PC-9 (cell line): Measurements from ENCODE around the gene SETD7. TPM values are rescaled to one million over a fixed set of nuclear protein-coding genes. Genes with fewer than 3 reads are reported as not detected.
"Not testable (repeated sequence)": the region's sequence is repeated elsewhere in the genome, so short reads cannot be mapped to it uniquely, and the experiment has no call there.

Experiments used
- BruUV-seq: library from RNA; stranded (reverse); fragments of 400-500 nt; replicated peaks from 2 replicates; lab custom pipeline; 2021; lab: Mats Ljungman, UMichigan
- CTCF ChIA-PET: fragments of 300-600 bp; sonication (Branson Sonifier 250); formaldehyde crosslinking; loops from one replicate; lab custom pipeline; 2022; ENCODE audit warnings: antibody characterized with exemption; lab: Charles Lee
- POLR2A ChIA-PET: fragments of 300-600 bp; sonication (Branson Sonifier 250); formaldehyde crosslinking; loops from one replicate; lab custom pipeline; 2022; ENCODE audit warnings: antibody characterized with exemption; ENCODE audit not compliant: unreplicated experiment; lab: Charles Lee
- DNase-seq, 2 experiments: peaks; one replicate each; pipeline versions ENCODE4 v3.0.0 to v3.0.0-alpha.2; 2015 to 2022; ENCODE audit warnings: mixed read lengths in 1 of 2
- H2AFZ ChIP-seq: fragments of 200-600 bp; sonication (generic); 2 replicates; pipeline ENCODE4 v1.8.1; 2017; ENCODE audit warnings: antibody characterized with exemption
- H3F3A ChIP-seq: fragments of 200-600 bp; sonication (generic); 2 replicates; pipeline ENCODE4 v1.8.1; 2017; ENCODE audit warnings: antibody characterized with exemption, mild to moderate bottlenecking, low read depth; ENCODE audit not compliant: insufficient read depth
- H3K27ac ChIP-seq: fragments of 200-600 bp; sonication (generic); 2 replicates; pipeline ENCODE4 v1.6.1; 2016; ENCODE audit warnings: mixed run types
- H3K27me3 ChIP-seq: fragments of 200-600 bp; sonication (generic); 2 replicates; pipeline ENCODE4 v1.6.1; 2016; ENCODE audit warnings: low read depth, mixed run types; ENCODE audit not compliant: insufficient read depth
- H3K36me3 ChIP-seq: fragments of 200-600 bp; sonication (generic); 2 replicates; pipeline ENCODE4 v1.6.1; 2016; ENCODE audit warnings: low read depth, mixed run types
- H3K4me1 ChIP-seq: fragments of 200-600 bp; sonication (generic); replicated peaks from 2 replicates; pipeline ENCODE4 v1.6.1; 2016; ENCODE audit warnings: mixed run types; ENCODE audit not compliant: insufficient read depth
- H3K4me2 ChIP-seq: fragments of 200-600 bp; sonication (generic); 2 replicates; pipeline ENCODE4 v1.6.1; 2017; ENCODE audit warnings: mixed run types
- H3K4me3 ChIP-seq: fragments of 200-600 bp; sonication (generic); 2 replicates; pipeline ENCODE4 v1.6.1; 2016; ENCODE audit warnings: mixed run types
- H3K79me2 ChIP-seq: fragments of 200-600 bp; sonication (generic); 2 replicates; pipeline ENCODE4 v1.6.1; 2017; ENCODE audit warnings: low read depth, mixed run types
- H3K9me2 ChIP-seq: fragments of 200-600 bp; sonication (generic); 2 replicates; pipeline ENCODE4 v1.8.1; 2017; ENCODE audit warnings: mild to moderate bottlenecking; ENCODE audit not compliant: insufficient read depth
- H3K9me3 ChIP-seq: fragments of 200-600 bp; sonication (generic); 2 replicates; pipeline ENCODE4 v1.8.1; 2016; ENCODE audit warnings: low read depth; ENCODE audit not compliant: insufficient read depth
- H4K20me1 ChIP-seq: fragments of 200-600 bp; sonication (generic); 2 replicates; pipeline ENCODE4 v1.8.1; 2017; ENCODE audit not compliant: insufficient read depth
- CTCF ChIP-seq: fragments of 200-600 bp; sonication (generic); conservative IDR thresholded peaks from 2 replicates; pipeline ENCODE4 v1.6.1; 2017; ENCODE audit warnings: mixed run types, antibody characterized with exemption, mild to moderate bottlenecking, moderate library complexity
- EZH2 ChIP-seq: fragments of 200-600 bp; sonication (generic); IDR thresholded peaks from 2 replicates; pipeline ENCODE4 v1.8.0; 2017; ENCODE audit warnings: antibody characterized with exemption, low read depth
- intact Hi-C: fragments of 100-400 bp; cut with micrococcal nuclease; formaldehyde crosslinking; loops from one replicate; pipeline ENCODE4 v1.10.0; 2022; ENCODE audit not compliant: unreplicated experiment
- total RNA-seq: library from RNA; stranded (reverse); gene quantifications from 2 replicates; pipeline ENCODE4 v1.2.3, GENCODE V29; 2021

SETD7 gene
- total RNA-seq, 1 experiment from 2014 or later, result 36.5 TPM

- ChIA-PET POLR2A (no interaction called here), CTCF (no interaction called here)
- Histone ChIP-seq H3K9me2 (no peaks in the 10 kb centered on the region), H3K4me2 (peak overlapping the region; percentile 98), H3K4me3 (peak overlapping the region; percentile 90), H2AFZ (no peak overlapping the region), H3K36me3 (no peaks in the 10 kb centered on the region), H3F3A (peaks cover 13% of the 10 kb centered on the region), H3K79me2 (peaks cover 51% of the 10 kb centered on the region), H3K9me3 (no peaks in the 10 kb centered on the region), H4K20me1 (no peaks in the 10 kb centered on the region), H3K4me1 (peaks cover 29% of the 10 kb centered on the region), H3K27ac (peak overlapping the region; percentile 79), H3K27me3 (no peaks in the 10 kb centered on the region)
- BruUV-seq, result no TSS peak
- no peak for DNase-seq
- intact Hi-C loops, result loop anchor here (2.0 to 5.0 kb wide), 4 partner anchors 157 to 920 kb away; partner anchors contain the start of genes ELF2 and SCOC
- TF ChIP-seq EZH2 (no peak), CTCF (no peak)
These were observed 104.0 kb downstream of the SETD7 start for GRCh38 chr4:139451997-139452396.

GRCh38 chr4:139450586-139450985 is 105.4 kb downstream of the SETD7 start:
- Histone ChIP-seq H3K4me2 (no peak overlapping the region), H3K27me3 (no peaks in the 10 kb centered on the region), H4K20me1 (no peaks in the 10 kb centered on the region), H3K9me2 (no peaks in the 10 kb centered on the region), H3K4me1 (peaks cover 15% of the 10 kb centered on the region), H3K79me2 (peaks cover 36% of the 10 kb centered on the region), H3K9me3 (no peaks in the 10 kb centered on the region), H3F3A (peaks cover 13% of the 10 kb centered on the region), H2AFZ (no peak overlapping the region), H3K36me3 (no peaks in the 10 kb centered on the region), H3K4me3 (no peak overlapping the region), H3K27ac (no peak overlapping the region)
- no TSS peak for BruUV-seq
- no peak for DNase-seq
- ChIA-PET POLR2A (no interaction called here), CTCF (no interaction called here)
- TF ChIP-seq CTCF, result no peak
- TF ChIP-seq EZH2, result no peak
- intact Hi-C loops, result loop anchor here (5.0 kb wide), 2 partner anchors 368 to 922 kb away; partner anchors contain the start of gene SCOC

GRCh38 chr4:139447078-139447477 is 108.9 kb downstream of the SETD7 start:
- H3K27me3 ChIP-seq, H4K20me1 ChIP-seq, H3K36me3 ChIP-seq, H3K27ac ChIP-seq, H3F3A ChIP-seq, POLR2A ChIA-PET, DNase-seq, BruUV-seq, H3K9me2 ChIP-seq, H3K4me3 ChIP-seq, H2AFZ ChIP-seq, H3K4me1 ChIP-seq, H3K4me2 ChIP-seq, CTCF ChIA-PET, intact Hi-C loops, H3K9me3 ChIP-seq: not testable (repeated sequence)
- peaks cover 15% of the 10 kb centered on the region for H3K79me2 ChIP-seq

Other genes with a start within 250 kb of the SETD7 start
- gene RAB33B, start 102.1 kb downstream of the SETD7 start, total RNA-seq, result 6.6 and 7.7 TPM in 2 replicates
- 53.7 and 81.8 TPM in 2 replicates for gene MGST2, start 109.6 kb upstream of the SETD7 start, total RNA-seq